ENCODE data around the gene DMAP1.

The DMAP1 gene

GRCh38 chr1:44229435-44230167, 16.3 kb downstream of the DMAP1 start:
- no peak for DNase-seq (ENCODE audit: low read depth)

GRCh38 chr1:44230796-44231195, 17.5 kb downstream of the DMAP1 start:
- no peak for DNase-seq (ENCODE audit: low read depth)

GRCh38 chr1:44233593-44233992, 20.3 kb downstream of the DMAP1 start:
- DNase-seq (ENCODE audit: low read depth), result no peak

DNA sequence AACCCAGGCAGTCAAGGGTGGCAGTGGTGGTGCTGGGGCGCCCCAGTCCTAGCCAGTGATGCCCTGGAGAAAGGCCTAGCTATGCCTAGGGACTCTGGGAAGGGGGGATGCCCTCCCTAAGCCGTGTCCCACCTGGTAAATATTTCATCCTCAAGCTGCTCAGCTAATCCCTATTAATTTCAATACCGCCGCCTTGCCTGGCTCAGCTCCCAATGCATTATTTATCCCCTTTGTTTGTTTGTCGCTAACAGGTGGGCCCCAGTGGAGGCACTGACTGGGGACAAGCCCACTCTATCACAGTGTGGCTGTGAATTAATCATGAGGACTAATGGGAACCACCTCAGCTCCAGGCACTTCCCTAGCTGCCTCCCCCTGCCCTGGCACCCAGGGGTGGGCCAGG, 22.5 kb downstream of the DMAP1 start:
- DNase-seq (ENCODE audit: low read depth), result no peak

- no peak for DNase-seq (ENCODE audit: low read depth)
Observed at GRCh38 chr1:44236490-44237272, 23.4 kb downstream of the DMAP1 start.

DNA sequence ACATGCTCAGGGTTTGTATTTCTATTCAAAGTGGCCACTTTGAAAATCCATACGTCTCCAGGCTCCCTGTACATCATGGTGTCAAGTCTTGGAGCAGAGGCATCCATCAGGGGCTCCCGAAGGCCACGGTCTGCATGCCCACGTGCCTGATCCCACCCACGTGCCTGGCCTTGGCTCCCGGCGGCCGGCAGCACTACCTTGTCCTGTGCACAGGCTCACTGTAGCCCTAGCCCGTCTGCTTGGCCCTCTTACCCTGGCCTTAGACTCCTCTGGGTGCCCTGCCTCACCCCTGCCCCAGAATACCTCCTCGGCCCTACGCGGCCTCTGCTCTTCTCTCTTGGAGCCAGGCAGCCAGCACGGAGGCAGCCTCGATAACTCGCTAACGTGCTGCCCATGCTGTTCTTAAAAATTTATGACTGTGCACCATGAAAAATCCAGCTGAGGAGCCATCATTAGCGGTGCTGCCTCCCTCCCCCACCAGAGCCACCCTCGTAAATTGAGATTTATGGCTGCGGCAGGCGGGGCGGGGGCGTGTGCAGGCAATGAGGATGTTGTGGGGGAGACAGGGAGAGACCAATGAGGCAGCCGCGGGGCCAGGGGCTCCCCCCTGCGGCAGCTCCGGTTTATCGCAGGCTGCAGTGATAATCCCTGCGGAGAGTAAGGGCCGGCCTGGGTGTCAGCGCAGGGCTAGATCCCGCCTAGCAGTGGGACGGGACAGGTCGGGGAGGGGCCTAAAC, 24.6 kb downstream of the DMAP1 start:
- no peak for DNase-seq (ENCODE audit: low read depth)

GRCh38 chr1:44238660-44239059, 25.4 kb downstream of the DMAP1 start:
- no peak for DNase-seq (ENCODE audit: low read depth)

DNA sequence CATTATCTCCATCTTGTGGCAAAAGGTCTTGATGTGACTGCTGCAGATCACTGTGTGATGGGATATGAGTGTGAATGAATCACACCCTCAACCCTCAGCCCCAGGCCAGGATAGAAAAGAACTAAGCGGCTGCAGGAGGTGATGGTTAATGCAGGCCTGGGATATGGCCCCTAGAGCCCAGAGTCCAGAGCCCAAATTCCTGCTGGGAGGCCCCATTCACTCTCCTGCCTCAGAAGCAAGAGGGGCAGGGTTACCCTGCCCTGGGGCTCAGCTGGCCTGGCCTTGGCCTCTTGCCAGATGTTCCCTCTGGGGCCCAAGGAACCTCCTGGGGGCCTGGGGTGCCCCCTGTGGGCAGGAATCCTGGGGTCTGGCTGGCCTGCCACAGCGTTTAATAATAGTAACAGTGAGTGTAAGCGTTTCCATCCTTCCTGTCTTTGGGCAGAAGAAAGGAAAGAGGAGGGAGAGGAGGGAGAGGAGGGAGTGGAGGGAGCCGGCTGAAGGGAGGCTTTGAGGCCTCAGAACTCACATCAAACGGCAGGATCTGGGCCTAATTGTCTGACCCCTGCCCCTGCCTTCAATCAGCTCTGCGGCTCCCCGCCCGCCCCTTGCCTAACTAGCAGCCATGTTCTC, 26.2 kb downstream of the DMAP1 start:
- DNase-seq (ENCODE audit: low read depth), result no peak

- no peak for DNase-seq (ENCODE audit: low read depth)
Observed at GRCh38 chr1:44239961-44240371, 26.7 kb downstream of the DMAP1 start.

- DNase-seq (ENCODE audit: low read depth), result no peak
Observed at GRCh38 chr1:44240802-44241671, 27.8 kb downstream of the DMAP1 start.

DNA sequence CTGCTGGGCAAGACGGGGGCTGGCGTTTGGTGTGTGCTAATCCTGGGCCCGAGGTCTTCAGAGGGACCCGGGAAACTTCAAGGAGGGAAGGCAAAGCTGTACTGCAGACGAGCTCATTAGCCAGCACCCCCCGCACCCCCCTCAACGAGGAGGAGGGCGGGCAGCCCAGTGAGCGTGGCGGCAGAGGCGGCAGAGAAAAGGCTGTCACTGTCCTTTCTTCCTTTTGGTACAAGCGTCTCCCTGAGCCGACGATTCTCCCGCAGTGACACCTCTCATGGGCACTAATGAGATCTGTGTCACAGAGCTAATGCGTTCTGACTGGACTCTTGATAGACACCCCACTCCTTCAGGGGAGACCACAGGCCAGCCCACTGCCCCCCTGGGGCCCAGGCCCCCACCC, 29.5 kb downstream of the DMAP1 start:
- no peak for DNase-seq (ENCODE audit: low read depth)

GRCh38 chr1:44243782-44244495, 30.7 kb downstream of the DMAP1 start:
- no peak for DNase-seq (ENCODE audit: low read depth)

- DNase-seq (ENCODE audit: low read depth), result no peak
Observed at GRCh38 chr1:44244986-44245385, 31.7 kb downstream of the DMAP1 start.

- DNase-seq (ENCODE audit: low read depth), result no peak
Observed at GRCh38 chr1:44246806-44247205, 33.5 kb downstream of the DMAP1 start.

DNA sequence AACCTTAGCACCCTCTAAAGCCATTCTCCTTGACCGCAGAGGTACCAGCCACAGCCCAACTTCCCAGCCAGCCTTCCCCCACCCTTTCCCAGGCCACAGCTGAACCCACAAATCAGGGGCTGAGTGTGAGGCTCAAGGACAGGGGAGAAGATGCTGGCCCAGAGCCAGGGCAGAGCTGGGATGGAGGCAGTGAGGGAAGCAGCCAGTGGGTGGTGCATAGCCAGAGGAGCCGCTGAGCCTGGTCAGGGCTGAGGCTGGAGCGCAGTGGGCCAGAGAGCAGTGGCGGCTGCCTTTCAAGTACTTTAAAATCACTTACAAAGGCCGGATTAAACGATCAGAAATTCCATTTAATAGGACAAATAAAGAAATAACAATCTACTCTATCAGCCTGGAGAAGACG, 36.3 kb downstream of the DMAP1 start:
- no peak for DNase-seq (ENCODE audit: low read depth)

DNA sequence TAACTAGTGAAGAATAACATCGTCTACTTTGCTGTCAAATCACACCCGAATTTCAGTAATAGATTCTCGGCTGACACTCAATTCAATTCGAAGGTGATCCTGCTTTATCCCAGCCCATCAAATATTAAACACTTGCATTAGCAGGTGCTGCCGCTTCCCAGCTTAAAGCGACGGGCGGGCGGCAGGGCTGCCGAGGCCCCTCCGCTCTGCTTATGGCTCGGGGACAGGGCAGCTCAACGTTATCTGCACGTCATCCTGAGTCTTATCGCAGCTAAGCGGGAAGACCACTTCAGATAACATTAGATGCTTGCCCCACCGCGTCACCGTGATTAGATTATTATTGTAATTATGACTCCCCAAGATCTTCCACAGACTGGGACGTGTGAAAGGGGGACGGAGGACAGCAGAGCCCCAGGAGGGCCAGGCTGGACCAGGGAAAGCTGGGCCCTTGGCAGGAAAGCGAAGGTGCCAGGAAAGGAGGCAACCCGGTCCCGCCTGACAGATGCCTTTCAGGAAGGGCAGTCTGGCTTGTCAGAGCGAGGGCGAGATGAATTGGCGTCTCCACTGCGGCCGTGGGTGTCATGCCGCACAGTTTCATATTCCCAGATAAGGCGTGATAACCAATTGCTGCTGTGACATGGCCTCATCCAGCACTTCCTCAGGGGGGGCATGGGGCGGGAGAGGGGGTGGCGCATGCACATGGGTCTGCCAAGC, 37.0 kb downstream of the DMAP1 start:
- DNase-seq (ENCODE audit: low read depth), result no peak

DNA sequence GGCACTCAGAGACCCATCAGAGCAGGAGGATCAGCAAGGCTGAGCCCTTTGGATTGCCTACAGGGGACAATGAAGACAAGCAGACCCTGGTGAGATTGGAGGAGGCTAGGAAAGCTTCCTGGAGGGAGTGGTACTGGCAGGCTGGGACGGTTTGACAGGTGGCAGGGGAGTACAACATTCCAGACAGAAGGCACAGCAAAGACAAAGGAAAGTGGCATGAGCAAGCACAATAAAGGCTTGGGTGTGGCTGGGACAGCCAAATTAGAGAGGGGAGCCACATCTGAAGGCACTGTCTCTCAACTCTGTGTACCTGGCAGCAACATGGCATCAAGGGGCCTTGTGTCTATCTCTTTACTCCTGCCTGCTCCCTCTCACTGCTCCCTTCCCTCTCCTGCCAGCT, 38.2 kb downstream of the DMAP1 start:
- DNase-seq (ENCODE audit: low read depth), result no peak

GRCh38 chr1:44251989-44252671, 38.9 kb downstream of the DMAP1 start:
- no peak for DNase-seq (ENCODE audit: low read depth)

DNA sequence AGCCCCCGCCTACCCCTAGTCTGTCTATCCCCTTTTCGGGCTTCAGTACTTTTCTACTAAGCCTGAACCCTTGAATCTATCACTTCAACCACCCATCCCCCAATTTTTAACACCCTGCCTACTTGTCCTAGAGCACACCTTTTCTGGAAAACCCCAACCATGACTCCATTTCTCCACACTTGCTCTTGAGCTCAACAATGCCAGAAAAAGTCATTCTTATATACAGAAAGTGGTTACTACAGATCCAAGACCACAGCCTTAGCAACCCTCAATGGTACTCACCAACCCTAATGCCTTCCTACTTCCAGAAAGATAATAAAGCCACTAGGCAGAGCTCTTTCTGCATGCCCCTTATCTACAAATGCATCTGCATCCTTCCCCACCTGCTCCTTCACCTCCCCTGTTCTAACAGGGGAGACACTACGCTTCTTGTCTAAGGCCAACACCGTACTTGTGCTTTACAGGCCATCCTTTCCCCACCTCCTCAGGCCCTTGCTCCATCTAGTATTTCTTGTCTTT, 41.2 kb downstream of the DMAP1 start:
- DNase-seq (ENCODE audit: low read depth), result no peak

All from stimulated activated CD8-positive, alpha-beta memory T cell treated with anti-CD3 and anti-CD28 coated beads, Interleukin-15, amount 100 ng/mL, for 1 hour (primary cell).